PC-9 (cell line): ENCODE data around the gene MOB3C. TPM values are rescaled to one million over a fixed set of nuclear protein-coding genes. Genes with fewer than 3 reads are reported as not detected.

Source experiments
- BruUV-seq: library from RNA; stranded (reverse); fragments of 400-500 nt; replicated peaks from 2 replicates; lab custom pipeline; 2021; lab: Mats Ljungman, UMichigan
- CTCF ChIA-PET: fragments of 300-600 bp; sonication (Branson Sonifier 250); formaldehyde crosslinking; loops from one replicate; lab custom pipeline; 2022; ENCODE audit warnings: antibody characterized with exemption; lab: Charles Lee
- POLR2A ChIA-PET: fragments of 300-600 bp; sonication (Branson Sonifier 250); formaldehyde crosslinking; loops from one replicate; lab custom pipeline; 2022; ENCODE audit warnings: antibody characterized with exemption; ENCODE audit not compliant: unreplicated experiment; lab: Charles Lee
- DNase-seq, 2 experiments: peaks; one replicate each; pipeline versions ENCODE4 v3.0.0 to v3.0.0-alpha.2; 2015 to 2022; ENCODE audit warnings: mixed read lengths in 1 of 2
- H2AFZ ChIP-seq: fragments of 200-600 bp; sonication (generic); 2 replicates; pipeline ENCODE4 v1.8.1; 2017; ENCODE audit warnings: antibody characterized with exemption
- H3F3A ChIP-seq: fragments of 200-600 bp; sonication (generic); 2 replicates; pipeline ENCODE4 v1.8.1; 2017; ENCODE audit warnings: antibody characterized with exemption, mild to moderate bottlenecking, low read depth; ENCODE audit not compliant: insufficient read depth
- H3K27ac ChIP-seq: fragments of 200-600 bp; sonication (generic); 2 replicates; pipeline ENCODE4 v1.6.1; 2016; ENCODE audit warnings: mixed run types
- H3K27me3 ChIP-seq: fragments of 200-600 bp; sonication (generic); 2 replicates; pipeline ENCODE4 v1.6.1; 2016; ENCODE audit warnings: low read depth, mixed run types; ENCODE audit not compliant: insufficient read depth
- H3K36me3 ChIP-seq: fragments of 200-600 bp; sonication (generic); 2 replicates; pipeline ENCODE4 v1.6.1; 2016; ENCODE audit warnings: low read depth, mixed run types
- H3K4me1 ChIP-seq: fragments of 200-600 bp; sonication (generic); replicated peaks from 2 replicates; pipeline ENCODE4 v1.6.1; 2016; ENCODE audit warnings: mixed run types; ENCODE audit not compliant: insufficient read depth
- H3K4me2 ChIP-seq: fragments of 200-600 bp; sonication (generic); 2 replicates; pipeline ENCODE4 v1.6.1; 2017; ENCODE audit warnings: mixed run types
- H3K4me3 ChIP-seq: fragments of 200-600 bp; sonication (generic); 2 replicates; pipeline ENCODE4 v1.6.1; 2016; ENCODE audit warnings: mixed run types
- H3K79me2 ChIP-seq: fragments of 200-600 bp; sonication (generic); 2 replicates; pipeline ENCODE4 v1.6.1; 2017; ENCODE audit warnings: low read depth, mixed run types
- H3K9me2 ChIP-seq: fragments of 200-600 bp; sonication (generic); 2 replicates; pipeline ENCODE4 v1.8.1; 2017; ENCODE audit warnings: mild to moderate bottlenecking; ENCODE audit not compliant: insufficient read depth
- H3K9me3 ChIP-seq: fragments of 200-600 bp; sonication (generic); 2 replicates; pipeline ENCODE4 v1.8.1; 2016; ENCODE audit warnings: low read depth; ENCODE audit not compliant: insufficient read depth
- H4K20me1 ChIP-seq: fragments of 200-600 bp; sonication (generic); 2 replicates; pipeline ENCODE4 v1.8.1; 2017; ENCODE audit not compliant: insufficient read depth
- EZH2 ChIP-seq: fragments of 200-600 bp; sonication (generic); IDR thresholded peaks from 2 replicates; pipeline ENCODE4 v1.8.0; 2017; ENCODE audit warnings: antibody characterized with exemption, low read depth
- intact Hi-C: fragments of 100-400 bp; cut with micrococcal nuclease; formaldehyde crosslinking; loops from one replicate; pipeline ENCODE4 v1.10.0; 2022; ENCODE audit not compliant: unreplicated experiment
- total RNA-seq: library from RNA; stranded (reverse); gene quantifications from 2 replicates; pipeline ENCODE4 v1.2.3, GENCODE V29; 2021
- TF ChIP-seq, protein P1 (sequence below): fragments of 200-600 bp; sonication (generic); conservative IDR thresholded peaks from 2 replicates; pipeline ENCODE4 v1.6.1; 2017; ENCODE audit warnings: mixed run types, antibody characterized with exemption, mild to moderate bottlenecking, moderate library complexity

MOB3C gene
- total RNA-seq, 1 experiment from 2014 or later: 35.2 TPM

DNA sequence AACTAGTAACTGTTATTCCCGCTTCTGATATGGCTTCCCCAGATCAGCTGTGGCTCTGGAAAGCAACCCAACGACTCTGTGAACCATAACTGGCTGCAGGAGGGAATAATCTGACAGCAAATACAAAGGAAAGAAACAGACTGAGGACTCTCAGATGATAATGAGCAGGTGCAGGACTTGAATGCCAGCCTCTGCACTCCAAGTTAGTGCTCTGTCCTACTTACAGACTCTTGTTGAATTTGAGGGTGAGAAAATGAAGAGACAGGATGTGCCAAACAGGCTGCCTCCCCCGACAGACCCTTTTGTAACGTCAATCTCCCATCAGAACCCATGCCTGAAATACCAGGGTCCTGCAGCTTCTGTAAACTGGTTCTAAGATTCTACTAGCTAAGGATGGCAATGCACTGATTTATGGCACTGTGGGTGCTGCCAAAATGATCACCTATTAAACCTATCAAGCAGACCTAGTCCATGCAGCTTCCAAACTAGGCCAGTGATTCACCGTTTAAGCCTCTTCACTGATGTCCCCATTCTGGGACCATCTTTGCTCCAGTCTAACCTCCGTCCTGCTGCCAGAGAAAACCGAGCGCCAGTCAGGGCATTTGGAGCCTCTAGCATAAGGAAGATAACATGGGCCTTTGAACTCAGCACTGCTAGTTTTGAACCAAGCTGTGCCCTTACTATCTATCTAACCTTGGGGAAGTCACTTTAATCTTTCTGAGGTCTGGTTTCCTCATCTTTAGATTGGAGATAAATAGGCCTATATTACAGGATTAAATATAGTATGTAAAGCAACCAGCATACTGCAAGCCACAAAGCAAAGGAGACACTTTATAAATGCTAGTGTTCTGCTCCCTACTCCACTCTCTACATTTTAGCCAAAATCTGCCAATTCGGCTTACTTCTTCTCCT, 17.3 kb downstream of the MOB3C start:
- intact Hi-C loops: no loop called here
- CTCF ChIA-PET: interaction anchor here (0.5 kb wide), 1 partner anchor 82 kb away, joined by 6 read pairs; no protein-coding TSS in a partner anchor
- H3K9me2 ChIP-seq: no peaks in the 10 kb centered on the region

DNA sequence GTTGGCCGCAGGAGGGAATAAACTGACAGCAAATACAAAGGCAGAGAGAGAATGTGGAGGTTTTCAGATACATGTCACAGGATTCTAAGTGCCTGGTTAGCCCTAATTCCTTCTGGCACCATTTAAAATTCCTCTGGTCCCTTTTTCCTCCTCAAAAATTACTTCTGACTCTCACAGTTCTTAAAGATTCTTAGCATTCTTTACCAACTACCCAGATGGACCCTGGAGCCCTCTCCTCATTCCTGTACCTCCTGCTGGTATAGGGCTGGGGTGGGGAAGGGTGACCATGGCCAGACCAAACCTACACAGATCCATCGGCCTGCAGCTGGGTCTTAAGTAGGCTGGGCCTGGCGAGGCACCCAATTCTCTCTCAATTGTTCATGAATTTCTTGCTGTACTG, 19.8 kb downstream of the MOB3C start:
- CTCF ChIA-PET: interaction anchor here (0.7 kb wide), 1 partner anchor 47 kb away, joined by 5 read pairs; no protein-coding TSS in a partner anchor
- Histone ChIP-seq H2AFZ (no peak overlapping the region), H3K27ac (no peak overlapping the region), H3K79me2 (peaks cover 19% of the 10 kb centered on the region), H4K20me1 (no peaks in the 10 kb centered on the region), H3K4me2 (no peak overlapping the region), H3K36me3 (peaks cover 27% of the 10 kb centered on the region), H3K9me3 (no peaks in the 10 kb centered on the region), H3K9me2 (no peaks in the 10 kb centered on the region), H3K27me3 (no peaks in the 10 kb centered on the region), H3F3A (no peaks in the 10 kb centered on the region), H3K4me3 (no peak overlapping the region), H3K4me1 (no peaks in the 10 kb centered on the region)
- intact Hi-C loops: no loop called here
- BruUV-seq: no TSS peak
- TF ChIP-seq, protein P1, sequence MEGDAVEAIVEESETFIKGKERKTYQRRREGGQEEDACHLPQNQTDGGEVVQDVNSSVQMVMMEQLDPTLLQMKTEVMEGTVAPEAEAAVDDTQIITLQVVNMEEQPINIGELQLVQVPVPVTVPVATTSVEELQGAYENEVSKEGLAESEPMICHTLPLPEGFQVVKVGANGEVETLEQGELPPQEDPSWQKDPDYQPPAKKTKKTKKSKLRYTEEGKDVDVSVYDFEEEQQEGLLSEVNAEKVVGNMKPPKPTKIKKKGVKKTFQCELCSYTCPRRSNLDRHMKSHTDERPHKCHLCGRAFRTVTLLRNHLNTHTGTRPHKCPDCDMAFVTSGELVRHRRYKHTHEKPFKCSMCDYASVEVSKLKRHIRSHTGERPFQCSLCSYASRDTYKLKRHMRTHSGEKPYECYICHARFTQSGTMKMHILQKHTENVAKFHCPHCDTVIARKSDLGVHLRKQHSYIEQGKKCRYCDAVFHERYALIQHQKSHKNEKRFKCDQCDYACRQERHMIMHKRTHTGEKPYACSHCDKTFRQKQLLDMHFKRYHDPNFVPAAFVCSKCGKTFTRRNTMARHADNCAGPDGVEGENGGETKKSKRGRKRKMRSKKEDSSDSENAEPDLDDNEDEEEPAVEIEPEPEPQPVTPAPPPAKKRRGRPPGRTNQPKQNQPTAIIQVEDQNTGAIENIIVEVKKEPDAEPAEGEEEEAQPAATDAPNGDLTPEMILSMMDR: no peak
- TF ChIP-seq EZH2: no peak
- POLR2A ChIA-PET: interaction anchor here (1.2 kb wide), 1 partner anchor 151 kb away, joined by 8 read pairs; no protein-coding TSS in a partner anchor
- no peak for DNase-seq

More for the DNA sequence above, 17.3 kb downstream of the MOB3C start:
- Histone ChIP-seq H3K4me2 (no peak overlapping the region), H4K20me1 (no peaks in the 10 kb centered on the region), H3K4me1 (peaks cover 8% of the 10 kb centered on the region), H3F3A (no peaks in the 10 kb centered on the region), H3K79me2 (peaks cover 38% of the 10 kb centered on the region), H3K36me3 (0 out of 2 replicates have a peak, but pooled peaks cover 12% of the 10 kb centered on the region), H3K4me3 (no peak overlapping the region), H3K9me3 (no peaks in the 10 kb centered on the region), H3K27me3 (no peaks in the 10 kb centered on the region), H3K27ac (no peak overlapping the region), H2AFZ (no peak overlapping the region)
- POLR2A ChIA-PET: no interaction called here
- TF ChIP-seq, protein P1: no peak
- no peak for TF ChIP-seq EZH2
- no TSS peak for BruUV-seq
- no peak for DNase-seq

DNA sequence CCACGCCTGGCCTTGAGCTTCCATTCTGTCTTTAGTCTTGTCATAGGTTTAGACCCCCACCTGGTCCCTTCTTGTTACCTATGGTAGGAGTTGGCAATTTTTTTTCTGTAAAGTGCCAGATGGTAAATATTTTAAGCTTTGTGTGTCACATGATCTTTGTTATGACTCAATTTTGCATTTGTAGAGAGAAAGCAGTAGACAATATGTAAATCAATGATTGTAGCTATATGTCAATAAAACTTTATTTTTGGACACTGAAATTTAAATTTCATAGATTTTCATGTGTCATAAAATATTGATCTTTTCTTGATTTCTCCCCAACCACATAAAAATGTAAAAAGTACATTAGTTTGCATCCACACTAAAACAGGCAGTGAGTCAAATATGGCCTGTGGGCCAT, 20.6 kb downstream of the MOB3C start:
- Histone ChIP-seq H3K9me2 (no peaks in the 10 kb centered on the region), H3K27ac (no peak overlapping the region)
- TF ChIP-seq, protein P1: no peak
- TF ChIP-seq EZH2: no peak

More for the DNA sequence above, 20.6 kb downstream of the MOB3C start:
- Histone ChIP-seq H3K27me3 (no peaks in the 10 kb centered on the region), H3K36me3 (peaks cover 33% of the 10 kb centered on the region), H3K9me3 (no peaks in the 10 kb centered on the region), H3F3A (no peaks in the 10 kb centered on the region), H3K4me2 (no peak overlapping the region), H2AFZ (no peak overlapping the region), H3K79me2 (peaks cover 12% of the 10 kb centered on the region; the same call in 1 of the 2 replicates), H4K20me1 (no peaks in the 10 kb centered on the region), H3K4me3 (no peak overlapping the region), H3K4me1 (no peaks in the 10 kb centered on the region)
- POLR2A ChIA-PET: interaction anchor here (0.7 to 1.2 kb wide), 4 partner anchors 16 to 256 kb away, joined by 3 to 8 read pairs (median 6); partner anchors contain the start of gene NSUN4
- CTCF ChIA-PET: no interaction called here
- no peak for DNase-seq
- intact Hi-C loops: no loop called here
- BruUV-seq: no TSS peak
